Neural progenitor cell (in vitro differentiated cells): ENCODE results near the gene GALR3.

Experiments used
- EZH2 ChIP-seq: fragments of 200-600 bp; sonication (generic); IDR thresholded peaks from 2 replicates; pipeline ENCODE4 v1.6.1; 2017; ENCODE audit warnings: antibody characterized with exemption, mild to moderate bottlenecking, moderate library complexity
- EZH2phosphoT487 ChIP-seq: fragments of 200-600 bp; sonication (generic); IDR thresholded peaks from 2 replicates; pipeline ENCODE4 v1.6.1; 2017; ENCODE audit warnings: antibody characterized with exemption
- TF ChIP-seq, protein P1 (sequence below): fragments of 200-600 bp; sonication (generic); IDR thresholded peaks from 2 replicates; pipeline ENCODE4 v1.5.1; 2017; ENCODE audit warnings: antibody characterized with exemption, mild to moderate bottlenecking

DNA sequence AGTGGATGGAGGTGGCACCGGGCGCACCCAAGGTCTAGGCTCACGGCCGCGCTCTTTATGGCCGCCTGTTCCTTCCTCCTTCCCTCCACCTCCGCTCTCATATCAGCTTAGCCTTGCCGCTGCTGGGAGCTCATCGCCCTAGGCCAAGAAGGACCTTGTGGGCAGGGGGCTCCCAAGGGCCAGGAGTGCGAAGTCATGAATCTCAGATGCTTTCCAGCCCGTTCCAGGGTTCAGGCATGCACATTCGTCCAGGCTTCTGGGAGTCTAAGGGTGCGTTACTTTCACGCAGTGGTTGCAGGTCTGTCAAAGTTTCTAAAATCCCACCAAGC, 4.1 kb upstream of the GALR3 start:
- TF ChIP-seq, protein P1, sequence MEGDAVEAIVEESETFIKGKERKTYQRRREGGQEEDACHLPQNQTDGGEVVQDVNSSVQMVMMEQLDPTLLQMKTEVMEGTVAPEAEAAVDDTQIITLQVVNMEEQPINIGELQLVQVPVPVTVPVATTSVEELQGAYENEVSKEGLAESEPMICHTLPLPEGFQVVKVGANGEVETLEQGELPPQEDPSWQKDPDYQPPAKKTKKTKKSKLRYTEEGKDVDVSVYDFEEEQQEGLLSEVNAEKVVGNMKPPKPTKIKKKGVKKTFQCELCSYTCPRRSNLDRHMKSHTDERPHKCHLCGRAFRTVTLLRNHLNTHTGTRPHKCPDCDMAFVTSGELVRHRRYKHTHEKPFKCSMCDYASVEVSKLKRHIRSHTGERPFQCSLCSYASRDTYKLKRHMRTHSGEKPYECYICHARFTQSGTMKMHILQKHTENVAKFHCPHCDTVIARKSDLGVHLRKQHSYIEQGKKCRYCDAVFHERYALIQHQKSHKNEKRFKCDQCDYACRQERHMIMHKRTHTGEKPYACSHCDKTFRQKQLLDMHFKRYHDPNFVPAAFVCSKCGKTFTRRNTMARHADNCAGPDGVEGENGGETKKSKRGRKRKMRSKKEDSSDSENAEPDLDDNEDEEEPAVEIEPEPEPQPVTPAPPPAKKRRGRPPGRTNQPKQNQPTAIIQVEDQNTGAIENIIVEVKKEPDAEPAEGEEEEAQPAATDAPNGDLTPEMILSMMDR: no peak
- TF ChIP-seq EZH2: no peak
- TF ChIP-seq EZH2phosphoT487: peak; percentile 14
